Ovary (tissue), 9 donors: ENCODE results near the gene THSD7A. TPM values are rescaled to one million over a fixed set of nuclear protein-coding genes. Genes with fewer than 3 reads are reported as not detected.

Experiments used
- DNase-seq, 5 donors: peaks; one replicate each; pipeline ENCODE4 v3.0.0-alpha.2; 2019 to 2020
- H3K27ac ChIP-seq, 2 donors: fragments of 200-600 bp; one replicate each; pipeline versions ENCODE4 v1.5.1 to v1.8.0; 2019 to 2022
- H3K27me3 ChIP-seq: fragments of 200-600 bp; one replicate; pipeline ENCODE4 v1.8.0; 2022
- H3K36me3 ChIP-seq: fragments of 200-600 bp; sonication (generic); one replicate; pipeline ENCODE4 v1.5.1; 2019
- H3K4me1 ChIP-seq: one replicate; pipeline ENCODE4 v1.8.1; 2013; ENCODE audit warnings: mild to moderate bottlenecking, moderate library complexity; ENCODE audit not compliant: insufficient read depth
- H3K4me3 ChIP-seq: fragments of 200-600 bp; sonication (generic); one replicate; pipeline ENCODE4 v1.5.1; 2017
- H3K9me3 ChIP-seq, 2 donors: fragments of 200-600 bp in 1 of 2; sonication (generic) in 1 of 2; one replicate each; pipeline versions ENCODE4 v1.5.1 to v1.8.1; 2013 to 2019; ENCODE audit warnings: mild to moderate bottlenecking in 1 of 2, moderate library complexity in 1 of 2
- EP300 ChIP-seq: sonication (generic); formaldehyde crosslinking; IDR thresholded peaks from one replicate; pipeline ENCODE4 v1.6.1; 2017; ENCODE audit warnings: antibody characterized with exemption
- POLR2A ChIP-seq: fragments of 450-650 bp; IDR thresholded peaks from one replicate; pipeline ENCODE4 v1.6.1; 2017; ENCODE audit warnings: antibody characterized with exemption, mild to moderate bottlenecking, moderate library complexity
- WGBS, 3 donors: extraction: QIAGEN DNeasy Blood & Tissue Kit in 1 of 3; methylation state at CpG; one replicate each; pipeline versions ENCODE4 v1.1.5 to v1.1.7; 2013 to 2017; 5-methylcytosine and 5-hydroxymethylcytosine counted together
- intact Hi-C, 4 donors: fragments of 100-400 bp; cut with DNase I; formaldehyde crosslinking; loops; one replicate each; pipeline versions ENCODE4 v1.11.0 to v1.15.1; 2022 to 2023
- polyA plus RNA-seq, 2 donors: library from polyadenylated mRNA; stranded (reverse); fragments of 200-250 nt in 1 of 2; fragments of 350-450 nt in 1 of 2; fragmentation: Illumina TruSeq in 1 of 2; extraction: RNeasy Lipid Tissue Mini Kit (QIAGEN cat#74804) in 1 of 2; gene quantifications; one replicate each; pipeline ENCODE4 v1.2.3, GENCODE V29; 2013 to 2014
- total RNA-seq, 7 donors: library from RNA; depleted of rRNA in 2 of 7; stranded (reverse); fragments of >200 nt in 2 of 7; fragmentation: NEBNext Ultra II Directional in 3 of 7; extraction: Animal tissue kit (Norgen Biotek cat#: 25700) in 3 of 7; gene quantifications; one replicate each; pipeline versions ENCODE4 v1.1.0 to v1.2.4, GENCODE V29; 2016 to 2023
- TF ChIP-seq, protein P1 (sequence below), 3 donors: fragments of 450-650 bp in 2 of 3; fragments of 200-600 bp in 1 of 3; IDR thresholded peaks; one replicate each; pipeline versions ENCODE4 v1.5.1 to v1.8.0; 2016 to 2022; ENCODE audit warnings: antibody characterized with exemption in 3 of 3, mild to moderate bottlenecking in 1 of 3
- donor health status: DM: no; HTN: no; CAD: no; lungs with moderate emphysema.
- donor health status: DM: no; HTN: no; CAD: no.
- donor health status: Bipolar disorder and iron deficiency.
- donor health status: DM: yes; HTN: yes; CAD: no.
- donor health status: DM: no; HTN: no; CAD: no.
- donor health status: DM: yes; HTN: yes; CAD: no.

THSD7A gene
- total and polyA plus RNA-seq, 9 donors, result 1.8 to 12.1 (median 3.6) TPM

DNA sequence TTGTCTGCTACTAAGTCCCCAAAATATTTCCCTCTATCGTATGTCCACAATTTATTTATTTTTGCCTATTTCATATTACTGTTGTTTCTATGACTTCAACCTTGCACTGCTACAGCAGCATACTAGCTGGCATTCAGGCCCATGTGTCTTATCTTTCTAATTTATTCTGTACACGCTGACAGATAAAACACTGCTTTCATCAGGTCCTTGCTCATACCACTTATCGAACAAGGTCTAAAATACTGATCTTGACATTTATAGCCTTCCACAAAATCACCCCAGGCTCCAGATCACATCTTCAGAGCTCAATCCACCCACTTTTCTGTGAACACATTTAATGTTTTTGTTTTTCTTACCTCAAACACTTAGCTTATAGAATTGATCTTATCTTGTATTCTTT is 374.6 kb downstream of the THSD7A start:
- WGBS, 3 donors, result 61 to 69% (median 64%) methylated on average over 3 of the region's 3 CpGs
- H3K27ac ChIP-seq, result no peak overlapping the region
- DNase-seq, result no peak
- H3K4me1 ChIP-seq, result no peaks in the 10 kb centered on the region
- H3K4me3 ChIP-seq, result no peak overlapping the region
- no peaks in the 10 kb centered on the region for H3K27me3 ChIP-seq
- intact Hi-C loops, result no loop called here
- TF ChIP-seq POLR2A (no peak), EP300 (no peak)
- TF ChIP-seq, protein P1, sequence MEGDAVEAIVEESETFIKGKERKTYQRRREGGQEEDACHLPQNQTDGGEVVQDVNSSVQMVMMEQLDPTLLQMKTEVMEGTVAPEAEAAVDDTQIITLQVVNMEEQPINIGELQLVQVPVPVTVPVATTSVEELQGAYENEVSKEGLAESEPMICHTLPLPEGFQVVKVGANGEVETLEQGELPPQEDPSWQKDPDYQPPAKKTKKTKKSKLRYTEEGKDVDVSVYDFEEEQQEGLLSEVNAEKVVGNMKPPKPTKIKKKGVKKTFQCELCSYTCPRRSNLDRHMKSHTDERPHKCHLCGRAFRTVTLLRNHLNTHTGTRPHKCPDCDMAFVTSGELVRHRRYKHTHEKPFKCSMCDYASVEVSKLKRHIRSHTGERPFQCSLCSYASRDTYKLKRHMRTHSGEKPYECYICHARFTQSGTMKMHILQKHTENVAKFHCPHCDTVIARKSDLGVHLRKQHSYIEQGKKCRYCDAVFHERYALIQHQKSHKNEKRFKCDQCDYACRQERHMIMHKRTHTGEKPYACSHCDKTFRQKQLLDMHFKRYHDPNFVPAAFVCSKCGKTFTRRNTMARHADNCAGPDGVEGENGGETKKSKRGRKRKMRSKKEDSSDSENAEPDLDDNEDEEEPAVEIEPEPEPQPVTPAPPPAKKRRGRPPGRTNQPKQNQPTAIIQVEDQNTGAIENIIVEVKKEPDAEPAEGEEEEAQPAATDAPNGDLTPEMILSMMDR (IDR thresholded peaks at IDR 0.05), result no peak
- no peaks in the 10 kb centered on the region for H3K36me3 ChIP-seq
- H3K9me3 ChIP-seq, result no peaks in the 10 kb centered on the region

DNA sequence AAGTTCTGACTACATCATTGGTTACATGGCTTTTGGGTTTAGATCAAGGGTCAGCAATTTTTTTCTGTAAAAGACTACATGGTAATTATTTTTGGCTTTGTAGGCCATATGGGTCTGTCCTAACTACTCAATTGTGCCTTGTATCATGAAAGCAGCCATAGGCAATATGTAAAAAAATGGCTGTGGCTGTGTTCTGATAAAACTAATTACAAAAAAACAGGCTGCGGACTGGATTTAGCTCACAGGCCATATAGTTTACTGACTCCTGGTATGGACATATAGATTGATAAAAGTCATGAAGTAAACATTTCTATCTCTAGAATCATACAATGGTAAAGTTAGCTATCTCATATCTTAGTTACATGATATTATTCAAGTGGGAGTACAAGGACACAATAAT is 375.4 kb downstream of the THSD7A start:
- Histone ChIP-seq H3K36me3 (no peaks in the 10 kb centered on the region), H3K27ac (no peak overlapping the region), H3K27me3 (no peaks in the 10 kb centered on the region), H3K9me3 (no peaks in the 10 kb centered on the region), H3K4me3 (no peak overlapping the region), H3K4me1 (no peaks in the 10 kb centered on the region)
- intact Hi-C loops, result no loop called here
- WGBS, 3 donors, result 95 to 100% (median 98%) methylated on average over 1 of the region's 1 CpG
- no peak for DNase-seq
- TF ChIP-seq, protein P1 (IDR thresholded peaks at IDR 0.05), result no peak
- no peak for TF ChIP-seq EP300
- no peak for TF ChIP-seq POLR2A

DNA sequence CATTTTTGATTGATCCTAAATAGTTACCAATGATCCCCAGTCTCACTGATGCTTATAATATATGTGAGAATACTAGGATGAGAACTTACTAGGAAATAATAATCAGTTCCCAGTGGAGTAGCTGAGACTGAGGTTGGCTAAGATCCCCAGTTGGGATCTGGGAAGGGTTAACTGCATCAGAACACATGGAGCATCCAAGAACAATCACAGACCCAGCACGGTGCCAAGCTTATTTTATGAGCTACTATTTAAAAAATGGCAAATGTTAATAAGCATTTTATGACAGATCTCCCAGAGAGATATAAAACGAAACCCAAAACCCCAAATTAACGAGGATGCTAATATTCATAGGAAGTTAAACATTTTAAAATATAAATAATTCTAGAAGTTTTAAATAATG is 379.5 kb downstream of the THSD7A start:
- no peak for DNase-seq
- intact Hi-C loops, result no loop called here
- Histone ChIP-seq H3K4me3 (no peak overlapping the region), H3K36me3 (no peaks in the 10 kb centered on the region), H3K27ac (no peak overlapping the region), H3K4me1 (no peaks in the 10 kb centered on the region), H3K9me3 (no peaks in the 10 kb centered on the region), H3K27me3 (no peaks in the 10 kb centered on the region)
- 60 to 79% (median 70%) methylated on average over 3 of the region's 3 CpGs for WGBS, 3 donors
- TF ChIP-seq, protein P1 (IDR thresholded peaks at IDR 0.05), result no peak
- no peak for TF ChIP-seq POLR2A
- TF ChIP-seq EP300, result no peak

DNA sequence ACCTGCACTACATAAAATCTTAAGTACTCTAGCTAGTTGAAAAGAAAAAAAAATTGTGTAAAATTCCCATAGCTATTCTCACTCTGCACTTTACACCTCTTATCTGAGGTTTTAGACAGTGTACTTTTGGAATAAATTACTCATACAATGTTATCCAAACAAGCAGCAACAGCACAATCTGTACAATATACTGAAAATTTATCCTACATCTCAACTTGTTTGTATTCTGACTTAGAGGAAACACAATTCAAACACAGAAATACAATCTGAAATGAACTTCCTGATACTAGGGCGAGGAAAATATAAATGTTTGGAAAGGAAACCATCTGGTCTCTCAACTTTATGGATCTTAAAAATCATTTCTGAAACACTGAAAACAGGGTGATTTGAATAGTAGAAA is 381.7 kb downstream of the THSD7A start:
- Histone ChIP-seq H3K27ac (no peak overlapping the region), H3K4me1 (no peaks in the 10 kb centered on the region), H3K9me3 (no peaks in the 10 kb centered on the region), H3K4me3 (no peak overlapping the region), H3K36me3 (no peaks in the 10 kb centered on the region), H3K27me3 (no peaks in the 10 kb centered on the region)
- DNase-seq, result no peak
- intact Hi-C loops, result no loop called here
- TF ChIP-seq, protein P1 (IDR thresholded peaks at IDR 0.05), result no peak
- TF ChIP-seq EP300 (no peak), POLR2A (no peak)
- 7 to 29% (median 11%) methylated on average over 1 of the region's 1 CpG for WGBS, 3 donors

DNA sequence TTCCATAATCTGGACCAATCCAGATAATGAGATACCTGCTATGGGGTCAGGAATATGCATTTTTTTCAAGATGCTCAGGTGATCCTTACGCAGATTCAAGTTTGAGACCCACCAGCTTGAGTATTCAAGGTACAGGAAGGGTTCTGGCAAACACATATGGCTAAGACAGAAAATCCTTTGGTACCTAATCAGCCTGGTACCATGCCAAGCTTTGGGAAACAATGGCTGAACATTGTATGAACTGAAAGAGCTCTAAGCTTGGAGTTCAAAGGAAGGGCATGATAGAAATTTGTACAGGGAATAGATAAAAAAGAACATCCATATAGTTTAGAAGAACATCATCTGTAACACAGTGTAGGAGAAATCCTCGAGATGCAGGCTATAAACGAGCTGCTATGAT is 382.7 kb downstream of the THSD7A start:
- H3K9me3 ChIP-seq, result no peaks in the 10 kb centered on the region
- H3K4me1 ChIP-seq, result no peaks in the 10 kb centered on the region
- WGBS, 3 donors, result 70 to 84% (median 83%) methylated on average over 3 of the region's 3 CpGs
- TF ChIP-seq, protein P1 (IDR thresholded peaks at IDR 0.05), result no peak
- no peak for TF ChIP-seq EP300
- no peak for TF ChIP-seq POLR2A
- no peaks in the 10 kb centered on the region for H3K36me3 ChIP-seq
- no peak for DNase-seq
- no peak overlapping the region for H3K27ac ChIP-seq
- intact Hi-C loops, result no loop called here
- H3K27me3 ChIP-seq, result no peaks in the 10 kb centered on the region
- H3K4me3 ChIP-seq, result no peak overlapping the region
